Nephron (organoid): ENCODE measurements around the gene AGAP1.

Source experiments
- H3K27ac Mint-ChIP-seq, 3 experiments: 2 replicates each; pipeline ENCODE4 v1.8.0; 2020; ENCODE audit warnings: mixed read lengths in 3 of 3, mild to moderate bottlenecking in 2 of 3, moderate library complexity in 1 of 3
- H3K27me3 Mint-ChIP-seq: 2 replicates; pipeline ENCODE4 v1.8.0; 2021; ENCODE audit warnings: low read depth, mild to moderate bottlenecking, moderate library complexity, mixed read lengths
- H3K36me3 Mint-ChIP-seq: 2 replicates; pipeline ENCODE4 v1.8.0; 2020; ENCODE audit warnings: low read depth, mixed read lengths
- H3K4me1 Mint-ChIP-seq: 2 replicates; pipeline ENCODE4 v1.8.0; 2020; ENCODE audit warnings: mixed read lengths
- H3K4me3 Mint-ChIP-seq, 3 experiments: 2 replicates each; pipeline ENCODE4 v1.8.0; 2020; ENCODE audit warnings: mild to moderate bottlenecking in 3 of 3, mixed read lengths in 3 of 3, moderate library complexity in 2 of 3
- H3K9me3 Mint-ChIP-seq: 2 replicates; pipeline ENCODE4 v1.8.0; 2020; ENCODE audit warnings: mixed read lengths
- CTCF ChIP-seq, 3 experiments: fragments of 200-600 bp; sonication (generic); IDR thresholded peaks; one replicate each; pipeline ENCODE4 v1.5.0; 2021; ENCODE audit warnings: antibody characterized with exemption in 3 of 3; ENCODE audit not compliant: unreplicated experiment in 3 of 3

The AGAP1 gene

GRCh38 chr2:235643680-235644511 lies 150.1 kb downstream of the AGAP1 start:
- no peak for TF ChIP-seq CTCF (IDR thresholded peaks at IDR 0.05; ENCODE audit: unreplicated experiment in 3 of 3)

GRCh38 chr2:235647264-235647663 lies 153.4 kb downstream of the AGAP1 start:
- no peaks in the 10 kb centered on the region for H3K36me3 Mint-ChIP-seq
- no peak for TF ChIP-seq CTCF (IDR thresholded peaks at IDR 0.05; ENCODE audit: unreplicated experiment in 3 of 3)

More at GRCh38 chr2:235643680-235644511, 150.1 kb downstream of the AGAP1 start:
- no peaks in the 10 kb centered on the region for H3K36me3 Mint-ChIP-seq
- no peaks in the 10 kb centered on the region for H3K9me3 Mint-ChIP-seq
- no peak overlapping the region for H3K27ac Mint-ChIP-seq
- H3K4me1 Mint-ChIP-seq: peaks cover 61% of the 10 kb centered on the region
- no peak overlapping the region for H3K4me3 Mint-ChIP-seq
- H3K27me3 Mint-ChIP-seq: peaks cover 3% of the 10 kb centered on the region

GRCh38 chr2:235647877-235648276 lies 154.0 kb downstream of the AGAP1 start:
- no peaks in the 10 kb centered on the region for H3K27me3 Mint-ChIP-seq
- H3K36me3 Mint-ChIP-seq: no peaks in the 10 kb centered on the region
- TF ChIP-seq CTCF (IDR thresholded peaks at IDR 0.05; ENCODE audit: unreplicated experiment in 3 of 3): no peak
- H3K4me1 Mint-ChIP-seq: peaks cover 29% of the 10 kb centered on the region
- no peak overlapping the region for H3K4me3 Mint-ChIP-seq
- no peaks in the 10 kb centered on the region for H3K9me3 Mint-ChIP-seq
- H3K27ac Mint-ChIP-seq: no peak overlapping the region

More at GRCh38 chr2:235647264-235647663, 153.4 kb downstream of the AGAP1 start:
- Mint-ChIP-seq H3K4me3 (no peak overlapping the region), H3K9me3 (no peaks in the 10 kb centered on the region), H3K27me3 (no peaks in the 10 kb centered on the region), H3K27ac (no peak overlapping the region), H3K4me1 (peaks cover 35% of the 10 kb centered on the region)

GRCh38 chr2:235649418-235649817 lies 155.6 kb downstream of the AGAP1 start:
- no peak overlapping the region for H3K4me3 Mint-ChIP-seq

GRCh38 chr2:235651643-235652042 lies 157.8 kb downstream of the AGAP1 start:
- peaks cover 6% of the 10 kb centered on the region for H3K27me3 Mint-ChIP-seq
- peaks cover 32% of the 10 kb centered on the region for H3K4me1 Mint-ChIP-seq
- no peaks in the 10 kb centered on the region for H3K9me3 Mint-ChIP-seq
- no peaks in the 10 kb centered on the region for H3K36me3 Mint-ChIP-seq
- H3K27ac Mint-ChIP-seq: no peak overlapping the region
- TF ChIP-seq CTCF (IDR thresholded peaks at IDR 0.05; ENCODE audit: unreplicated experiment in 3 of 3): no peak
- no peak overlapping the region for H3K4me3 Mint-ChIP-seq

More at GRCh38 chr2:235649418-235649817, 155.6 kb downstream of the AGAP1 start:
- Mint-ChIP-seq H3K36me3 (no peaks in the 10 kb centered on the region), H3K27ac (no peak overlapping the region), H3K27me3 (no peaks in the 10 kb centered on the region), H3K4me1 (peaks cover 23% of the 10 kb centered on the region), H3K9me3 (no peaks in the 10 kb centered on the region)
- no peak for TF ChIP-seq CTCF (IDR thresholded peaks at IDR 0.05; ENCODE audit: unreplicated experiment in 3 of 3)
